Hematopoietic multipotent progenitor cell treated with erythropoietin and hydrocortisone succinate and interleukin-3 and kit ligand, for 8 days (in vitro differentiated cells): ENCODE data around the gene SLC66A1.

Source experiments
- DNase-seq: peaks from one replicate; pipeline ENCODE4 v3.0.0-alpha.2; 2015

Gene SLC66A1

DNA sequence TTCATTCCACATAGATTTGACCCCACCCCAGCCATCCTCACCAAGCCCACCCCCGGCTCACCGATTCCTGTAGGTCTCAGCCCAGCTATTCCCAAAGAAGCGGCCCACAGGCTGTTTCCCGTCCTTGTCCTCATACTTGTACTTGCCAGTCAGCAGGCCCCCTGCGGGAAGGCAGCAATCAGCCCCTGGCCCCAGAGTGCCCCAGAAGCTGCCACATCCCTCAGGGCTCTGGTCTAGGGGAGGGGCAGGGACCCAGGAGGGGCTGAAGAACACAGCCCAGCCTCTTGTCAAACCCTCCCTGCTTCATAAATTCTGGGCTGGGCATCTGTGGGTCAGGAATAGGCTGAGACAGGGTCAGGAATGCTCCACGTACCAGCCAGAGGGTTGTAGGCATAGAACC lies 5.2 kb upstream of the SLC66A1 start:
- no peak for DNase-seq

DNA sequence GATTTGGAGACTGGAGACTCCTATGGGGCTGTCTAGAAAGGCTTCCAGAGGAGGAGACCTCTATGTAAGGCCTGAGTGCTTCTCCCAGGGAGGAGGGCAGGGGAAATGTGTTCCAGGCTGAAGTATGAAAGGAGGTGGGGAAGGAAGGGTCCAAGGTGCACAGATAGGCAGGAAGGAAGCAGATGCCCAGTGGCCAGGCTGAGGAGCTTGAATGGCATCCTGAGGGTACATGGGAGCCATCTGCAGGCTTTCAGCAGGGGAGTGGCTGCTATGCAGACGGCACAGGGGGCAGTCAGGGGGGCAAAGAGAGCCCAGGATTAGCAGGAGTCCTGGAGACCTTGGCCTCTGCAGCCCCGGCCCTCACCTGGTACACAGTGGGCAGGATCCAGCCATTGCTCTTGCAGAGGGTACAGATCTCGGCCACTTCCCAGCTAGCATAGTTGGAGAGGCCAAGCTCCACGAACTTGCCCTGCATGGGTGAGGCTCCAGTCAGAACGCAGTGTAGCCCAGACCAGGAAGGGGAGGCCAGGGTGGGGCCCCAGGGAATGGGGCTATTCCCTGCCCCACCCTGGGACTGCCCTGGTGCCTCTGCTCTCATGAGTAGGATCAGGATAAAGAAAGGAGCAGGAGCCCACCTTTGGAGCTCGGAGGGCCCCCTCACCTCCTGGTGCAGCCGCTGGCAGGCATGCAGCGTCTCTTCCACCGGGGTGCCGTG lies 4.2 kb upstream of the SLC66A1 start:
- no peak for DNase-seq

DNA sequence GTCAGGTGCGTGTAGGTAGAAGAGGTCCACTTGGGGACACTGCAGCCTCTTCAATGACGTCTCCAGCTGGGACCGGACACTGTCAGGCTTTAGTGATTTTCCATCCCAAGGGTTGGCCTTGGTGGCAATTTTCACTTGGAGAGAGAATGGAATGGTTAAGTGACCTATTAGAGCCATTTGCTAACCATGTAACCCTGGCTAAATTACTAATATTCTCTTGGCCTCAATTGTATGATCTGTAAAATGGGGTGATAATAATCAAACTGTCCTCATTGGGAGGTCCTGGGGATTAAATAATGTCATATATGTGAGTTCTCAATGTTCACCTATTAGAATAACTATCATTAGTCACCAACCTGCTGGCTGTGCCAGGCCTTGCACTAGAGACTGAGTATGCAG lies 3.6 kb upstream of the SLC66A1 start:
- no peak for DNase-seq

DNA sequence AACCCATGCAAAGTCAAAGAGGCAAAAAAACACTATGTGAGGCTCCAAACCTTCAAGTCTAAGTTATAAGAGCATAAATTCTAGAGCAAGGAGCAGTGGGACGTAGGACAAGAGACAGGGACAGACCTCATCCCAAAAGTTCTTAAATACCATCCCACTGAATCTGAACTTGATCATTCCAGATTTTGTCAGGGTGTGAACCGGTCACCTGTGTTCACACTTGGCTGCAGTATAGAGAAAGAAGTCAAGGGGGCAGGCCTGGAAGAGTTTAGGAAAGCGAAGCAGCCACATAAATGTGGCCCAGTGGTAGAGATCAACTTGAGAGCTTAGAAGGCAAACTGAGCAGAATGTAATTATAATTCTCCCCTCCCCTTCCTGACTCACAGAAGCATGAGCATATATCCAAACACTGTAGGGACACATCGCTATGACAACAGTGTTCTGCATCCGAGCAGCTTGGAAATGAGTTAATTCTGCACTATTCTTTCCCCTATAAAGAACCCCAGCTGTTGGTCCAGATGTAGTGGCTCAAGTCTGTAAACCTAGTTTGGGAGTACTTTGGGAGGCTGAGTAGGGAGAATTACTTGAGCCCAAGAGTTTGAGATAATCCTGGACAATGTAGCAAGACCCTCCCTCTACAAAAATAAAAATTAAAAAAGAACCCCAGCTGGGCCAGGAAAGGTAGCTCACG lies 2.9 kb upstream of the SLC66A1 start:
- DNase-seq, result no peak

DNA sequence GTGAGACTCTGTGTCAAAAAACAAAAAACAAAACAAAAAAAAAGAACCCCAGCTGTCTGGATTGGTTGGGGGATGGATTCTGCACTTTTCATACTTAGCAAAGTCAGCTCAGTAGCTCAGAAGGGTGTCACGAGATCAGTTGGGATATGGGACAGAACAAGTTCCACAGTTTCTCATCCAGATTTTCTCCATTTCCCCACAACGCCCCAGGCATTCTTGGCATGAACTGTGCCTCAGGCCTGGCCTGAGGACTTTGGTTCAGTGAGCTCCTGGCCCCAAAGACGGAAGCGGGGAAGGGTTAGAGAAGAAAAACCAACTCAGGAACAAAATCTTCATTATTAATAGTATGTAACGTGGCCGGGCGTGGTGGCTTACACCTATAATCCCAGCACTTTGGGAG lies 2.1 kb upstream of the SLC66A1 start:
- no peak for DNase-seq

DNA sequence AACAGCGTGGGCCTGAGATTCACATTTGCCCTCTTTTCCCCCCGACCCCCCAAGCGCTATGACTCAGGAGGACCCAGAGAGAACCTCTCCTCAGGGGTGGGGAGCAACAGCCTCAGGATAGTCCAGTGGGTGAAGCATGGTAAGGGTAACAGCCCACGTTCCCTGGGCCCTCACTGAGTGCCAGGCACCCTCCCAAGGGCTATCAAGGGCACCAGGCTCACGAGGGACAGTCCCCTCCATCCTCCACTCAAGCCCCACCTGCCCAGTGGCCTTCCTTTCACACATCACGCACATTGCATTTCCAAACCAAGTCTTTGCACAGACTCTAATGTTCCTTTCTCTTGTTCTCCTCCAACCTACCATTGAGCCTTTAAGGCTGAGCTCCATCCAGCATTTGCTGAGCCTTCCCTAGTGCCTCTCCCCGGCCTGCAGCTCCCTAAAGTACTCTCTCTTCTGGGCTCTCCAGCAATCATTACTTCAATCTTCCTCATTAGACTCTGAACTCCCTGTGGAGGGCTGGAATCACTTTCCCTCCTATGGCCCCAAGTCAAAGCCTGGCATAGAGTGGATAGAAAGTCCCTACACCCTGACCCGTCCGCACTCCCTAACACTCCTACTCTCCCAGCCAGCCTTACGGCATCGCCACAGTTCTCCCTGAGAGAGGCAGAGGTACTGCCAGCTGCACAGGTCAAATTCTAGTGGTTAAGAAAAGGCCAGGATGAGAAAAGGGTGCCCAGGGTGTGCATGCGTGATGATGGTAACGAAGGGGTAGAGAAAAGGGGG lies 1.2 kb upstream of the SLC66A1 start:
- no peak for DNase-seq

DNA sequence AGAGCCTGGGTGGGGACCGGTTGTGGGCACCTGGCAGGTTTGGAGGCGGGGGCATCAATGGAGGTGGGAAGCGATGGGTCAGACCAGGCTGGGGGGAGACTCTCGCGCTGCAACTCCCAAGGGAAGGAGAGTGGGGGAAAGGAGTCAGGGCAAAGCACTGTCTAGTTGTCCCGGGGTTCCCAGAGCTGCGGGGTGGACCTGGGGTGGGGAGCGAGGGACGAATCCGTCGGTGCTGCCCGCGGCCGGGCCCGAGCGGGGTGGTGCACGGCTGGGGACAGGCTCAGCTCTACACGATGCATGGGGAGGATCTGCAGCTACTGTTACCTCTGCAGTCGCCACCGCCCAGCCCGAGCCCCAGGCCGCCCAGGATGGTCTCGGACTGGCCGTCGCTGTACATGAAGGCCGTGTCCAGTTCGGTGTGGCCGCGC lies 609 bp upstream of the SLC66A1 start:
- DNase-seq, result no peak

DNA sequence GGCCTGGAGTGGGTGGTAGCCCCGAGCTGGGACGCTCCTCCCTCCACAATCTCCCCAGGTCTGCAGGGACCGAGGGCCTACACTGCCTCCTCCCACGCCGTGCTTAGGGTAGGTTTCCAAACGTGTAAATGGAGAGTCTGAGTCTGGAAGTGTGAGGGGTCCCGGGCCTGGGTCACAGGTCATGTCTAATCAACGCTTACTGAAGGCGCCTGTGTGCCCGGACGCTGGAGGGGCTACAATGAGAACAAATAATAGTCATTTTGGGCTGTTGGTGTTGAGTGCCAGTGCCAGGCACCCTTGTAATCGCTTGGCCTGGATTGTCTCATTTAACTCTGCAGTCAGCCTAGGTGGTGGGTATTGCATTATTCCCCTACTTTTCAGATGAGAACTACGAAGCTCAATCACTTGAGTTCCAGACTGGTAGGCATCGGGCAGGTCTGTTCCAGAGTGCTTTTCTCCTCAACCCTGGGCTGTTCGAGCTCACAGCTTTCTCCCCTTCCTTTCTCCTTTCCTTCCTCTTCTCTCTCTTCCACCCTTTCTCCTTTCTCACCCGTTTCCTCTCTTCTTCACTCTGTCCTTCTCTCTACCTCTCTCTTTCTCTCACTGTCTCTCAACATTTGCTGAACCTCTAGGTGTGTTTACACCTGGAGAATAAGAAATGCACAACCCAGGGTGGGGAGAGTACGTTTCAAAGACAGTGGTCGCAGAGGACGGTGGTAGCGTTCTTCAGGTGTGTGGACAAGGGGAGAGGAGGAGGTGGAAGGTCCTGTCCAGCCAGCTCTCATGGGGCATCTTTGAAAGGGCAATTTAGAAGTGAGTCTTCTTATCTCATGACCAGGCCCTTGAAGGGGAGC lies 883 bp downstream of the SLC66A1 start:
- no peak for DNase-seq

DNA sequence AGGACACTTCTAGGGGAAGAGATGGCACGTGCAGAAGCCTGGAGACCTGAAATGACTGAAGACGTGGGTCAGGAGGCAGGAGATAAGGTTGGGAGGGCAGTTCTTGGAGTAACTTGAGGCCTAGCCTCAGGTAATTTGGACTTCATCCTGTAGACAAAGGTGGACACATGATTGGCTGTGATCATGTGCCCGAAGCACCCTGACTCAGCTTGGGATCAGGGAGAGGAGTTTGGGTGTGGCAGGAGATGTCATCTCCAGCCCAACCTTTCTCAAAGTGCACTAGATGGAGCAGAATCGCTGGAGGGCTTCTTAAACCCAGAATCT lies 1.5 kb downstream of the SLC66A1 start:
- DNase-seq, result peak; percentile 47

DNA sequence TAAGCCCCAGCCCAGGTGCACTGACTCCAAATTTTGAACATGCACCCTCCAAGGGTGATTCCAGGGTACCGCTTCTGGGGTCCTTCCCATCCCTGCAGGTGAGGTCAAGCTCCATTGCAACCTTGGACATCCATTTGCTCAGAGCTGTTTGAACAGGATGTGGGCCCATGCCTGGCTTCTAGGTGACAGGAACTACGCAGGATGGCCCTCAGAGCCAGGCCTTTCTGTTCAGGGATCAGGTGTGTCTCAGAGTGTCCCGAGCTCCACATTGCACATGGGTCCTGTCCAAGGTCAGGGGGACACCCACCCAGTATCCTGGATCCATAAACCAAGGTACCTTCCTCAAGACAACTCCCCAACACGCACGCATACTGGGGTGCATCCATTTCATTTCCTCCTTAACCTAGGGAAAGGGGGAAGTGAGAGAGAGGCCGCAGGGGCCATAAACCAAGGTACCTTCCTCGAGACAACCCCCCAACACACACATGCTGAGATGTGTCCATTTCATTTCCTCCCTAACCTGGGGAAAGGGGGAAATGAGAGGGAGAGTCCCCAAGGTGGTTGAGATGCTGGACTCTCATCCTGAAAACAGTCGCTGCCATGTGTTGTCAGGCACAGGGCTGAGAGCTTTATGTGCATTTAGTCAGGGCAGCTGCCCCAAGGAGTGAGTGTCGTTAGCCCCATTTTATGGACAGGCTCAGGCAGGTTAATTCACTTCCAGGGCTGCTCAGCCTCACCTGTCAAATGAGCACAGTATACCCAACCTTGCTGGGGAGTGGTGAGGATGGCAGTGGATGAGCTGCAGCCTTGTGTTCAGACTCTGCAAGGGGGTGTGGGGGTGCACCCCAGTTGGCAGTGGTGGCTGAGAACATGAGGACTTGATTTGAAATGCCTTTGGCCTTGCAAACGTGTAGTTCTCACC lies 2.1 kb downstream of the SLC66A1 start:
- no peak for DNase-seq

DNA sequence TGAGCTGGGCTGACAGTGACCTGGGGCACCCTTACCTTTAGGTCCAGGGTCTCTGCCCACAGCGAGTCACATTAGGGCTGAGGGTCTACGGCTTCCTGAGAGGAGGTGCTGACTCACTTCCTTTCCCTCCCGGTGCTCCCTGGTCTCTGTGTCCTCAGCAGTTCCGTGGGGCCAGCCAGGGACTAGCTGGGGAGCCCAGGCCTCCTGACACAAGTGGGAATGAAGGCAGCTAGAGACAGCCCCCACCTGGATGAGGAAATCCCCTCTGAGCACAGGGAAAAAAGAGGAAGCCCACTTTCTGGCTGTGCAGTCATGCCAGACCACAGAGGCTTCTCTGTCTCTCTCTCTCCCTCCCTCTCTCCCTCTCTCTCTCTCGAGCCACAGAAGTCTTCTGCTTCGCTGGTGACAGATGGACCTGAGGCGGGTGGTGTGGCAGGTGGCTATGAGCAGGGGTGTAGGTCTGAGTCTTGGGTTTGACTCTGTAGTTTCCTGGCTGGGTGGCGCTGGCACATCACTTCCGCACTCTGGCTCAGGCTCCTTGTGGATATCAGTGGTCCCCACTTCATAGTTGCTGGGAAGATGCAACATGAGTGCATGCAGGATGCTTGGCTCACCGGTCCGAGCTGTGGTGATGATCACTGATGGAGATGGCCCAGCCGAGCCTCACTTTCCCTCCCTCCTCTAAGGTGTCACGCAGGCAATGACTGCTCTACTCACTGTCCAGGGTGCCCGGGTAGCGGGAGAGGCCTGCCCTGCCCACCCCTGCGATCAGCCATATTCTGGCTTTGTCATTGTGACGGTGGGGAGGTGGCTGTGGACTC lies 3.5 kb downstream of the SLC66A1 start:
- DNase-seq, result no peak

DNA sequence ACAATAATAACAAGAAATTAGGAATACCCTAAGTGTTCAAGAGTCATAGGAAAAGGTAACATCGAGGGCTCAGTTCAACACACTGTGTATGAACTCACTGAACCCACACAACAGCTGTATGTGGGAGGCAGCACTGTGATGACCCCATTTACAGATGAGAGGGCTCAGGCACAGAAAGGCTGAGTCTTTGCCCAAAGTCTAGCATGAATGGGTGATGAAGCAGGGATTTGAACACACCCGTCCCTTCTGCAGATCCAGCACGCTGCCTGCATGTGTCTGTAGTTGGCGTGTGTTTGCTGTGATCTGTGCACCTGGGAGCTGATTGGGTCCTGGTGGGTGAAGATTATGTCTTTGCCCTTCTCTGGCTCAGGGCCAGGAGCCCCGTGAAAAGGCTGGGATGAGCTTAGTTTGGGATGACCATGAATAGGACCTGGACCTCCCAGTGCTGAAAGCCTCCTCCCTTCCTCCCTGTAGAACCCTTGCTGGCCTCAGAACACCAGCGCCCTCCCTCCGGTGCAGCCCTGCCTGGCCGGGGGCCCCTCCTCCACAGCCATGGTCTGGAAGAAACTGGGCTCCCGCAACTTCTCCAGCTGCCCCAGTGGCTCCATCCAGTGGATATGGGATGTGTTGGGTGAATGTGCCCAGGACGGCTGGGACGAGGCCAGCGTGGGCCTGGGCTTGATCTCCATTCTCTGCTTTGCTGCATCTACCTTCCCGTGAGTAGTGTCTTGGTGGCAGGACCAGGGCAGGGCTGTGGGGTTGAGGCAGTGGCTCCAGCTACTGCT lies 5.2 kb downstream of the SLC66A1 start:
- DNase-seq, result no peak

DNA sequence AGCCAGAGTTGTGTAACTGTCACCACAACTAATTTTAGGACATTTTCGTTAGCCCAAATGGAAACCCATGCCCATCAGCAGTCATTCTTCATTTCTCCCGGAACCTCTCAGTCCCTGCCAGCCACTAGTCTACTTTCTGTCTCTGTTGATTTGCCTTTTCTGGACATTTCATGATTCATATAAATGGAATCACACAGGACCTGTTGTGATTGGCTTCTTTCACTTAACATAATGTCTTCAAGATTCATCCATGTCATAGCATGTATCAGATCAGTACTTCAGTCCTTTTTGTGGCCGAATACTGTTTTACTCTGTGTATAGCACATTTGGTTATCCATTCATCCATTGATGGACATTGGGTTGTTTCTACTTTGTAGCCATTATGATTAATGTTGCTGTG lies 7.1 kb downstream of the SLC66A1 start:
- no peak for DNase-seq

DNA sequence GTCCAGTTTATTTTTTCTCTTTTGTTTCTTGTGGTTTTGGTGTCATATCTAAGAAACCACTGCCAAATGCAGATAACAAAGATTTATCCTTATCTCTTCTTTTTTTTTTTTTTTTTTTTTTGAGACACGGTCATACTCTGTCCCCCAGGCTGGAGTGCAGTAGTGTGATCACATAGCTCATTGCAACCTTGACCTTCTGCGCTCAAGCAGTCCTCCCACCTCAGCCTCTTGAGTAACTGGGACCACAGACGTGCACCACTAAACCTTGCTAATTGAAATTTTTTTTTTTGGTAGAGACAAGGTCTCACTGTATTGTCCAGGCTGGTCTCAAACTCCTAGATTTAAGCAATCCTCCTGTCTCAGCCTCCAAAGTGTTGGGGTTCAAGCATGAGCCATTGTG lies 8.9 kb downstream of the SLC66A1 start:
- DNase-seq, result no peak

DNA sequence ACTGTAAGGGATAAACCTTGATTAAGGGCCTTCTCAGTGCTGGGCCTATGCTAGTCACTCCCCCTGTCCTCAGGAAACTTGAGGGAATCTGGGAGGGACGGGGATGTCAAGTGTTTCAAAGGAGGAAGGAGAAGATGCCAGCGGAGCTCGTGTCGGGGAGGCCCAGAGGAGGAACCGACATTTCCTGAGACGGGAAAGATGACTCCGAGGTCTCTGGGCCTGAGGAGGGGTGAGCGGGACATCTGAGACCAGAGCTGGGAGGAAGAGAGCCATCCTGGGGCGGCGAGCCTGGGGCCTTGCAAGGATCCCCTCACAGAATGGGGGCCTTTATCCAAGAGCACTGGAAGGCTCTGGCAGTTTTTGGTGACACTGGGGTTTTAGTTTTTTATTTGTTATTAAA lies 10.4 kb downstream of the SLC66A1 start:
- DNase-seq, result no peak

DNA sequence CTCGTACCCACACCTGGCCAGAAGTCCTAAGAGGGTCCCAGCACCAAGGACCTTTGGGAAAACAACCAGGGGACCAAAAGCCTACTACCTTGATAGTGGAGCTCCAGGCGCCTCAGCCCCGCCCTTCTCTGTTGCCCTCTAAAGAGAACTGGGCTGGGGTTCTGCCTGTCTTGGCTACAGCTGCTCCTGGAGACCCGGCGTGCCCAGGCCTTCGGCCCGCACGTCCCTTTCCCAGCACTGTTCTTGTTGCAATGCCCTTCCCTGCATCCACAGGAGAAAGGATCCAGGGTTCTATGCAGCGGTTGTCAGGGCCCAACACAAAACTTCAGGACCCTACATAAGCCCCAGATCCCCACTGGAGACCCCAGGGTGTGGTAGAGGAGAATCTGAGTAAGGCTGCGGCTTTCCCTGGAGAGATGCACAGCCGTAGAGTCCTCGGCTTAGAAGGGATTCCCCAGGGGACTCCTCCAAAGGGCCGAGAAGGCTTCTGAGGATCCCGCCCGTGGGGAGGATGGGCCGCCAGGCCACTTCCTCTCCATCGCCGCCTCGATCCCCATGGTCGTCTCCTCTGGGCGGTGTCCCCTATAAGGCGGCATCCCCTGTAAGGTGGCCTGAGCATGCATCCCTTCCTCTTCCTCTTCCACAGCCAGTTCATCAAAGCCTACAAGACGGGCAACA lies 12.0 kb downstream of the SLC66A1 start:
- no peak for DNase-seq

DNA sequence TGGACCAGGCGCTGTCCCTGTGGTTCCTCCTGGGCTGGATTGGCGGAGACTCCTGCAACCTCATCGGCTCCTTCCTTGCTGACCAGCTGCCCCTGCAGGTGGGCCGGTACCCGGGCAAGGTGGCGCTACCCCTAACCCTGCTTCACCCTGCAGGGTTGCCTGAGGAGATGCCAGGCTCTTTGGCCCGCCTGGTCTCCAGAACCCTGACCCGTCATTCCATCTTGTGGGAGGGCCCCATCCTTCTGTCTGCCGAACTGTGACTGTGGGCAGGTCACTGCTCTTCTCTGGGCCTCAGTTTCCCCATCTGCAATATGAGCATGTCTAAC lies 12.5 kb downstream of the SLC66A1 start:
- no peak for DNase-seq

DNA sequence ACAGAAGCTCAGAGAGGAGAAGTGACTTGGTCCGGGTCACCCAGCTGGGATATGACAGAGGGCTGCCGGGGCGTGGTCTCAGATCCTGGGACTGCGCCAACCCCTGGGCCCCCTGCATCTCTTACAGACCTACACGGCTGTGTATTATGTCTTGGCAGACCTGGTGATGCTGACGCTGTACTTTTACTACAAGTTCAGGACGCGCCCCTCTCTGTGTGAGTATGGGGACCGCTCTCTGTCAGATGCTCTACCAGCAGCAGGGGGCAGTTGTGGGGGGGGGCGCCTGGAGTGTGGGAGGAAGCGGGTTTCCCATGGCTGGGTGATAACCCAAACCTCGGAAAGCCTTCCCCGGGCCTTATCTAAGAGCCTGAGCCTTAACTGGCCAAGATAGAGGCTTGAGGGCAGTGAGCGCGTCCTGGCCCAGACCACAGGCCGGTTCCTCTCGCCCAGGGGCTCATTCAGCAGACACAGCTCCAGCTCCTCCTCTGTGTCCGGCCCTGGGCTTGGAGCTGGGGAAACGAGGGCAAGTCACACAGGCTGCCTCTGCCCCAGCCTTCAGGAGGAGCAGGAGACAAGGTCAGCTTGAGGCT lies 13.3 kb downstream of the SLC66A1 start:
- peak; percentile 58 for DNase-seq

DNA sequence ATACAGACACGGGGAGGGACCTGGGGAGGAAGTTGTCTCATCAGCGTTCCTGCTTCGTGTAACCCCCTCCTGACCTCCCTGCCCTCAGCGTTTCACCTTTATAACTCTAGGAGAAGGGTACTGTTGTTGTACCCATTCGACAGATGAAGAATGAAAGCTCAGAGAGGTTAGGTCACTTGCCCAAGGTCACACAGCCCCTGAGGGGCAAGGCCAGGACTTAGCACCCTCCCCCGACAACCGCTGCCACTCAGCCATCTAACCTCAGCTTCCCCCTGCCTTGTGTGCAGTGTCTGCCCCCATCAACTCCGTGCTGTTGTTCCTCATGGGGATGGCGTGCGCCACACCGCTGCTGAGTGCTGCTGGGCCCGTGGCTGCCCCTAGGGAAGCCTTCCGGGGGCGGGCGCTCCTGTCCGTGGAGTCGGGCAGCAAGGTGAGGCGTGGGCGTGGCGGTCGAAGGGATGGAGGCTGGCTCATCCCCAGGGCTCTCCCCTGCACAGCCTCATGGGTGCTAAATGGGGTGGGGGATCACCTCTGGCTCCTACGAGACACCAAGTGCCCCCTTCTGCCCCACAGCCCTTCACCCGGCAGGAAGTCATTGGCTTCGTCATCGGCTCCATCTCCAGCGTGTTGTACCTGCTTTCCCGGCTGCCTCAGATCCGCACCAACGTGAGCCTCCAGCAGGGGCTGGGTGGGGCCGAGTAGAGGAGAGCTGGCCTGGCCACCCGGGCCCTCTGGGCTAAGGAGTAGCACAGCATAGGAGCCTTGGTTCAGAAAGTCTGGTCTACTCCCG lies 14.0 kb downstream of the SLC66A1 start:
- no peak for DNase-seq
